Inflammatory macrophage (primary cell): ENCODE measurements around the gene PEX11A.

Experiments
- DNase-seq, 2 donors: peaks; one replicate each; pipeline ENCODE4 v3.0.0-alpha.2; 2020 to 2022

Gene PEX11A

GRCh38 chr15:89654847-89655805 is 35.4 kb downstream of the PEX11A start, which contains the start of gene KIF7:
TSS of gene KIF7 (minus strand) at chr15:89655467. CDS start at chr15:89652930, 2,537 bp downstream.
- no peak for DNase-seq

- no peak for DNase-seq
Measured at GRCh38 chr15:89654301-89654761, 36.2 kb downstream of the PEX11A start.

- no peak for DNase-seq
Measured at GRCh38 chr15:89653578-89653977, 37.0 kb downstream of the PEX11A start.

- DNase-seq, result no peak
Measured at GRCh38 chr15:89652666-89653065, 37.9 kb downstream of the PEX11A start.

GRCh38 chr15:89652131-89652530 is 38.4 kb downstream of the PEX11A start:
- DNase-seq, result no peak

GRCh38 chr15:89649716-89650115 is 40.8 kb downstream of the PEX11A start:
- DNase-seq, result no peak

- DNase-seq, result no peak
Measured at GRCh38 chr15:89649013-89649625, 41.4 kb downstream of the PEX11A start.

- DNase-seq, result no peak
Measured at GRCh38 chr15:89648106-89649012, 42.2 kb downstream of the PEX11A start.

GRCh38 chr15:89647191-89647851 is 43.2 kb downstream of the PEX11A start:
- DNase-seq, result peak; percentile 56 to 57

- DNase-seq, result no peak
Measured at GRCh38 chr15:89646416-89647141, 44.0 kb downstream of the PEX11A start.

- DNase-seq, result no peak
Measured at GRCh38 chr15:89645680-89646079, 44.9 kb downstream of the PEX11A start.

GRCh38 chr15:89642106-89642505 is 48.4 kb downstream of the PEX11A start:
- DNase-seq, result no peak

GRCh38 chr15:89641053-89641452 is 49.5 kb downstream of the PEX11A start:
- no peak for DNase-seq

- DNase-seq, result no peak
Measured at GRCh38 chr15:89640245-89640644, 50.3 kb downstream of the PEX11A start.

GRCh38 chr15:89633585-89633984 is 57.0 kb downstream of the PEX11A start:
- no peak for DNase-seq

GRCh38 chr15:89632563-89633430 is 57.8 kb downstream of the PEX11A start:
- DNase-seq, result no peak

GRCh38 chr15:89631902-89632264 is 58.7 kb downstream of the PEX11A start:
- DNase-seq, result no peak
